Activated naive CD4-positive, alpha-beta T cell treated with anti-CD3 and anti-CD28 coated beads for 36 hours (primary cell): Measurements from ENCODE around the gene RAD51B. TPM values are rescaled to one million over a fixed set of nuclear protein-coding genes. Genes with fewer than 3 reads are reported as not detected.
A peak's percentile ranks its signal among the peaks of the same experiment; 100 is the strongest.

Experiments
- CTCF ChIA-PET: fragments of 350-600 bp; sonication (Branson Sonifier 250); formaldehyde crosslinking; loops from one replicate; lab custom pipeline; 2021; ENCODE audit warnings: antibody characterized with exemption; lab: Charles Lee
- DNase-seq: peaks from one replicate; pipeline ENCODE4 v3.0.0-alpha.2; 2020
- H3K27ac Mint-ChIP-seq: one replicate; pipeline ENCODE4 v1.8.0; 2021; ENCODE audit warnings: mild to moderate bottlenecking, mixed read lengths
- H3K27me3 Mint-ChIP-seq: one replicate; pipeline ENCODE4 v1.8.0; 2021; ENCODE audit warnings: low read depth, mixed read lengths
- H3K36me3 Mint-ChIP-seq: one replicate; pipeline ENCODE4 v1.8.0; 2021; ENCODE audit warnings: low read depth, mixed read lengths
- H3K4me1 Mint-ChIP-seq: one replicate; pipeline ENCODE4 v1.8.0; 2021; ENCODE audit warnings: low read depth, mixed read lengths
- H3K4me3 Mint-ChIP-seq: one replicate; pipeline ENCODE4 v1.8.0; 2021; ENCODE audit warnings: mild to moderate bottlenecking, moderate library complexity, mixed read lengths
- H3K9me3 Mint-ChIP-seq: one replicate; pipeline ENCODE4 v1.8.0; 2021; ENCODE audit warnings: mixed read lengths
- intact Hi-C: fragments of 100-400 bp; cut with micrococcal nuclease; formaldehyde crosslinking; loops from one replicate; pipeline ENCODE4 v1.15.1; 2023
- total RNA-seq, 2 experiments: library from RNA; stranded (reverse); gene quantifications; one replicate each; pipeline ENCODE4 v1.2.3, GENCODE V29; 2021

RAD51B gene
- total RNA-seq, 2 experiments from 2014 or later = 44.8 to 47.6 TPM

GRCh38 chr14:68687746-68688145, 868.2 kb downstream of the RAD51B start:
- Mint-ChIP-seq H3K36me3 (no peaks in the 10 kb centered on the region), H3K4me3 (no peak overlapping the region), H3K27me3 (no peaks in the 10 kb centered on the region), H3K9me3 (no peaks in the 10 kb centered on the region), H3K4me1 (peaks cover 40% of the 10 kb centered on the region), H3K27ac (peak overlapping the region; percentile 21)
- intact Hi-C loops = loop anchor here (5.0 kb wide), 1 partner anchor 405 kb away; no protein-coding TSS in a partner anchor
- DNase-seq = no peak
- CTCF ChIA-PET = no interaction called here

GRCh38 chr14:68688872-68689371, 869.3 kb downstream of the RAD51B start:
- intact Hi-C loops = loop anchor here (5.0 kb wide), 1 partner anchor 407 kb away; no protein-coding TSS in a partner anchor
- CTCF ChIA-PET = interaction anchor here (0.6 to 0.8 kb wide), 2 partner anchors 26 to 1066 kb away, joined by 3 read pairs; no protein-coding TSS in a partner anchor
- Mint-ChIP-seq H3K27ac (peak overlapping the region; percentile 1), H3K9me3 (no peaks in the 10 kb centered on the region), H3K4me3 (no peak overlapping the region), H3K27me3 (no peaks in the 10 kb centered on the region), H3K36me3 (no peaks in the 10 kb centered on the region), H3K4me1 (peaks cover 28% of the 10 kb centered on the region)
- no peak for DNase-seq

DNA sequence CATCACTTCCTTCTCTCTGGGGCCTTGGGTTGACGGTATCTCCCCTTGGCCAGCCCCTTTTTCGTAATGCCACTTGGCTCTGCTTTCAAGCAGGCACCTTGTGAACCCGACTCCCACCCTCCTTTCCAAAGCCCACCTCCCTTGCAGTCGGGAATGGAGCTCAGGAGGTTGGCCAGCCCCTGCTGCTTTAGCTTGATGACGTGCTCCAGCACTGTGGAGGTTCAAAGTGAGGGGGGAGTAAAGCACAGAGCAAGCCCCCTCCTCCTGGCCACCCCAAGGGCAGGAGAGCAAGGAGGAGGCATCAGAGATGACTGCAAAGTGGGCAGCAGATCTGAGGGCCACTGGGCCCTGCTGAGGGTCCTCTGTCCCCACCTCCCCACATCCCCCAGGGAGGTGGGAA, 869.9 kb downstream of the RAD51B start:
- no peaks in the 10 kb centered on the region for H3K36me3 Mint-ChIP-seq
- no peaks in the 10 kb centered on the region for H3K27me3 Mint-ChIP-seq
- CTCF ChIA-PET = no interaction called here
- peak overlapping the region; percentile 1 for H3K27ac Mint-ChIP-seq
- H3K9me3 Mint-ChIP-seq = no peaks in the 10 kb centered on the region
- DNase-seq = no peak
- intact Hi-C loops = loop anchor here (5.0 kb wide), 1 partner anchor 407 kb away; no protein-coding TSS in a partner anchor
- H3K4me1 Mint-ChIP-seq = peaks cover 22% of the 10 kb centered on the region
- no peak overlapping the region for H3K4me3 Mint-ChIP-seq

DNA sequence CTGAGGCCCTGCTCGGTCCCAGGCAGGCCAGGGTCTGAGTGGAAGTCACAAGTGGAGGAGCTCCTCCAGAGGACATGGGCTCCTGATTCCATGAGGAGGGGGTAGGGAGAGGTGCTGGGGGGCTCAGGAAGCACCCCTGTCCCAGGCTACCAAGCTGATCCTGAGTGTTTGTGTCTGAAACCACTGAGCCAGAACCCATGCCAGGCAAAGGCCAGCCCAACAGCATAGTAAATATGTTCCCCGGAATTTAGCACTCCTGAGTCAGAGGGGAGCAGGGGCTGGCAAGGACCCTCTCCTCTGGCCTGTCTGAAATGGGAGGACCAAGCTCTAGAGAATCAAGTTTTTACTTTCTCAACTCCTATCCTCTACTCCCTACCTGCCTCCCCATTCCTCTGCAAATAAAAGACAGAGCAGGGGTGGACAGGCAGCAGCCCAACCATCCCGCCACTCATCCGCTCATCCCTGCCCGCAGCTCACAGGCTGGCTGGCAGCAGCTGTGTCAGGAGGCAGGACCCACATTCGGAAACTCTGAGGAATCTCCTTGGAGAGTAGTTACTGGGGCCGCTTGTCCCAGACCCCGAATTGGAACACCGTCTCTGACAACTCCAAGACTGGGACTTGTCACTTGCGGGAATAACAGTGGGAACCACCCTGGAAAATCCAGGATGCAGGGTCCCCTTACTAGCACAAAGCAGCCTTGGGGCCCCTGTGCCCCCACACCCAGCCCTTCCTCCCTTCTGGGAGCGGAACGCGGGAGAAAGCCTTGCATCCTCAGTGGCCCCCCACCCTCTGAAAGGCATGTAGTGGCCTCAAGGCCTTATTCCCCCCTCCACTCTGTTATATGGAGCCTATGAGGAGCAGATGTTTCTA, 870.7 kb downstream of the RAD51B start:
- no peak for DNase-seq
- CTCF ChIA-PET = interaction anchor here (0.5 kb wide), 1 partner anchor 67 kb away, joined by 3 read pairs; no protein-coding TSS in a partner anchor
- Mint-ChIP-seq H3K4me3 (no peak overlapping the region), H3K36me3 (no peaks in the 10 kb centered on the region), H3K27ac (no peak overlapping the region), H3K9me3 (no peaks in the 10 kb centered on the region), H3K27me3 (no peaks in the 10 kb centered on the region), H3K4me1 (peaks cover 18% of the 10 kb centered on the region)
- intact Hi-C loops = no loop called here

DNA sequence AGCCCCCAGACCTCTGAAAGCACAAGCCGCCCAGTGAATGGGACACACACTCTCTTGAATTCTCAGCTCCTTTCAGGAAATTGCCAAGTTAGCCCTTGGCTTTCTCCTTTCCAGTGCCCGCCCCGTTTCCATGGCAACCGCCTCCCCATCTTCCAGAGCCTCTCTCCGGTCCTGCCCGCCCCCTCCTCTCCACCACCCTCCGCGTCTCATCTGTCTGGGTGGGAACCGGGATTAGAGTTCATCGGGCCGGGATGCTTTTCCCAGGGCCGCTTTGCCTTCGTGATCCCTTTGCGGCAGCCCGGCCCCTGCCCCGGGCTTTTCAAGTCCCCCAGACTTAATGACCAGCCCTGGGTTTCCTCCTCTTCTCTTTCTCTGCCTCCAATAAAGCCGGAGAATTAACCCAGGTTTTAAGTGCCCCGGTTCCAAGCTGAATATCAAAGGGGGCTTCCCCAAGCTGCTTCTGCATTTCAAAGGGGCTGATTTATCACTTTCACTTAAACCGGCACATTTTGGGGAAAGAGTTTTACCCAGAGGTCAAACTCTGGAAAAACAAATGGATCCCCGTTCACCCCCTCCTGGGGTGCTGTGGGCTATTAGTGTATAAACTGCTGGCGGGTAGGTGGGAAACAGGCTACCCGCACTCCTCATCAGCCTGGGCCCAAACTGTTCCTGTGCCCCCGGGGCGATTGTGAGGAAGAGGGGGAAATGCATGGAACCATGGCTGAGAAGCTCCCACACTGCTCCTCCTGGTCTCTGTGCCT, 871.6 kb downstream of the RAD51B start:
- H3K27ac Mint-ChIP-seq = no peak overlapping the region
- no peaks in the 10 kb centered on the region for H3K9me3 Mint-ChIP-seq
- no peaks in the 10 kb centered on the region for H3K27me3 Mint-ChIP-seq
- no peak for DNase-seq
- H3K36me3 Mint-ChIP-seq = no peaks in the 10 kb centered on the region
- H3K4me1 Mint-ChIP-seq = peaks cover 12% of the 10 kb centered on the region
- H3K4me3 Mint-ChIP-seq = no peak overlapping the region
- intact Hi-C loops = no loop called here
- CTCF ChIA-PET = interaction anchor here (0.6 kb wide), 2 partner anchors 153 to 634 kb away, joined by 3 to 5 read pairs; no protein-coding TSS in a partner anchor

GRCh38 chr14:68691792-68692118, 872.2 kb downstream of the RAD51B start:
- H3K9me3 Mint-ChIP-seq = no peaks in the 10 kb centered on the region
- DNase-seq = no peak
- no peak overlapping the region for H3K27ac Mint-ChIP-seq
- CTCF ChIA-PET = interaction anchor here (0.6 kb wide), 2 partner anchors 153 to 635 kb away, joined by 3 to 5 read pairs; no protein-coding TSS in a partner anchor
- H3K4me3 Mint-ChIP-seq = no peak overlapping the region
- peaks cover 7% of the 10 kb centered on the region for H3K4me1 Mint-ChIP-seq
- intact Hi-C loops = no loop called here
- H3K27me3 Mint-ChIP-seq = no peaks in the 10 kb centered on the region
- H3K36me3 Mint-ChIP-seq = no peaks in the 10 kb centered on the region

- Mint-ChIP-seq H3K27ac (no peak overlapping the region), H3K27me3 (no peaks in the 10 kb centered on the region), H3K9me3 (no peaks in the 10 kb centered on the region), H3K4me1 (peaks cover 7% of the 10 kb centered on the region), H3K36me3 (no peaks in the 10 kb centered on the region), H3K4me3 (no peak overlapping the region)
- CTCF ChIA-PET = interaction anchor here (0.6 kb wide), 2 partner anchors 152 to 635 kb away, joined by 3 to 5 read pairs; no protein-coding TSS in a partner anchor
- DNase-seq = no peak
- intact Hi-C loops = no loop called here
These were observed 872.6 kb downstream of the RAD51B start for GRCh38 chr14:68692216-68692615.

DNA sequence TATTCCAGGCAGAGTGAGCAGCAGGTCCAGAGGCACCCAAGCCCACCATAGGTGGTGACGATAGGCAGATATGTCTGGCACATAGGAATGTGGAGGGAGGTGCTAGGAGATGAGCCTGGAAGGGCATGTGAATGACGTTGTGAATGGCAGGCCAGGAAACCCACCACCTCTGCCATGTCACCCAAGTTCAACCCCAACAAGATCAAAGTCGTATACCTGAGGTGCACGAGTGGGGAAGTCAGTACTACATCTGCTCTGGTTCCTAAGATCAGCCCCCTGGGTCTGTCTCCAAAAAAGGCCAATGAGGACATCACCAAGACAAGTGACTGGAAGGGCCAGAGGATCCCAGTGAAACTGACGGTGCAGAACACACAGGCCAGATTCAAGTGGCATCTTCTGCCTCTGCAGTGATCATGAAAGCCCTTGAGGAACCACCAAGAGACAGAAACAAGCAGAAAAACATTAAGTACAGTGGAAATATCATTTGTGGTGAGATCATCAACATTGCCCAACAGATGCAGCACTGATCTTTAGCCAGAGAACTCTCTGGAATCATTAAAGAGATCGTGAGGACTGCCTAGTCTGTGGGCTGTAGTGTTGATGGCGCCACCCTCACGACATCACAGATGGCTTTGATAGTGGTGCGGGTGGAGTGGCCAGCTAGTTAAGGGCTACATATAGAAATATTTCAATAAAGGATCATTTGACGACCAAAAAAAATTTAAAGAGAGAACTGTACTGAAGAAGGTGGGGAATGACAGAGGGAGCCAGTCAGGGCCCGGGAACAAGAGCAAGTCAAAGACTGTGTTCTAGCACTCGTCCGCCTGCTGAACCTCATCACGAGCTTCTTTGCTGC, 873.6 kb downstream of the RAD51B start:
- CTCF ChIA-PET = interaction anchor here (0.6 to 1.5 kb wide), 4 partner anchors 23 to 124 kb away, joined by 3 to 4 read pairs (median 4); no protein-coding TSS in a partner anchor
- H3K36me3 Mint-ChIP-seq = no peaks in the 10 kb centered on the region
- H3K27ac Mint-ChIP-seq = no peak overlapping the region

GRCh38 chr14:68693926-68694325, 874.3 kb downstream of the RAD51B start:
- Mint-ChIP-seq H3K27ac (no peak overlapping the region), H3K4me1 (peaks cover 7% of the 10 kb centered on the region), H3K9me3 (no peaks in the 10 kb centered on the region), H3K27me3 (no peaks in the 10 kb centered on the region), H3K4me3 (no peak overlapping the region), H3K36me3 (no peaks in the 10 kb centered on the region)
- intact Hi-C loops = no loop called here
- CTCF ChIA-PET = interaction anchor here (0.7 to 1.5 kb wide), 4 partner anchors 9 to 123 kb away, joined by 3 to 4 read pairs (median 4); no protein-coding TSS in a partner anchor
- no peak for DNase-seq

More for the DNA sequence above, 873.6 kb downstream of the RAD51B start:
- Mint-ChIP-seq H3K27me3 (no peaks in the 10 kb centered on the region), H3K4me3 (no peak overlapping the region), H3K9me3 (no peaks in the 10 kb centered on the region), H3K4me1 (peaks cover 7% of the 10 kb centered on the region)
- no peak for DNase-seq
- intact Hi-C loops = no loop called here

GRCh38 chr14:68694516-68695235, 875.1 kb downstream of the RAD51B start:
- no peak for DNase-seq
- no peaks in the 10 kb centered on the region for H3K9me3 Mint-ChIP-seq
- no peak overlapping the region for H3K4me3 Mint-ChIP-seq
- intact Hi-C loops = no loop called here
- CTCF ChIA-PET = interaction anchor here (1.1 to 1.5 kb wide), 4 partner anchors 8 to 95 kb away, joined by 3 to 4 read pairs (median 3); no protein-coding TSS in a partner anchor
- H3K27ac Mint-ChIP-seq = no peak overlapping the region
- H3K4me1 Mint-ChIP-seq = peaks cover 7% of the 10 kb centered on the region
- no peaks in the 10 kb centered on the region for H3K27me3 Mint-ChIP-seq
- no peaks in the 10 kb centered on the region for H3K36me3 Mint-ChIP-seq

- Mint-ChIP-seq H3K27me3 (no peaks in the 10 kb centered on the region), H3K4me3 (no peak overlapping the region), H3K9me3 (no peaks in the 10 kb centered on the region), H3K27ac (no peak overlapping the region), H3K36me3 (no peaks in the 10 kb centered on the region), H3K4me1 (peaks cover 7% of the 10 kb centered on the region)
- CTCF ChIA-PET = interaction anchor here (1.1 kb wide), 1 partner anchor 10 kb away, joined by 3 read pairs; no protein-coding TSS in a partner anchor
- no peak for DNase-seq
- intact Hi-C loops = no loop called here
These were observed 875.8 kb downstream of the RAD51B start for GRCh38 chr14:68695326-68695768.
